Measurements from ENCODE around the gene C16orf96.

The C16orf96 gene

DNA sequence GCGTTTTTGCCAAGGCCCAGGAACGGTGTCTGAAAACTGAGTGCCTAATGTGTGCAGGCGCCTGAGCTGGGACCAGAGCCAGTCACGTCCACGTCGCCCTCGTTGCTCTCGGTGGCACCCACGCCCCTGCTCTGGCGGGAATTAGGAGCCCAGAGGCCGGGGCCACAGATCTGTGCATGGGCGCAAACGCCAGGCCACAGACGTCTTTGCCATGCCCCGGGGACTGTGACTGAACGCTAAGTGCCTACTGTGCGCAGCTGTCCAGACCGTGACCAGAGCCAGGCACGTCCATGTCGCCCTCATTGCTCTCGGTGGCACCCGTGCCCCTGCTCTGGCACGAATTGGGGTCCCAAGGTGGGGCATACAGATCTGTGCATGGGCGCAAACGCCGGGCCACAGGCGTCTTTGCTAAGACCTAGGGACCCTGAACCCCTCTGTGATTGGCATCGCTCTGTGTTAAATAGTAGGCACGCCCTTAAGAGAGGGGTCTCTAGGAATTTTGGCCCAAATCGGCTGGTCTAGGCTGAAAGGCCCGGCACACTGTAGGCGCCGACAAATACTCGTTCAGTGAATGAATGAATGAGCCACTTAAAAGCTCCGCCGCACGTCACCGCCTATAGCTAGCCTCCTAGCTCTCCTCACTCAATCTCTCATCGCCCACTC lies 59.4 kb downstream of the C16orf96 start:
- TF ChIP-seq EP300 (IDR thresholded peaks at IDR 0.05; ENCODE audit: borderline replicate concordance) (no peak), NFIC (IDR thresholded peaks at IDR 0.05) (no peak), RAD21 (IDR thresholded peaks at IDR 0.05; ENCODE audit: low read depth) (no peak), CEBPB (IDR thresholded peaks at IDR 0.05) (no peak), TEAD4 (IDR thresholded peaks at IDR 0.05) (no peak), EGR1 (IDR thresholded peaks at IDR 0.05) (no peak), TCF12 (IDR thresholded peaks at IDR 0.05; ENCODE audit: low read depth) (no peak), TAF1 (IDR thresholded peaks at IDR 0.05; ENCODE audit: low read depth) (no peak), ZBTB7A (IDR thresholded peaks at IDR 0.05; ENCODE audit: low read depth) (no peak), FOXM1 (IDR thresholded peaks at IDR 0.05; ENCODE audit: borderline replicate concordance, low read depth) (no peak), YY1 (IDR thresholded peaks at IDR 0.05; ENCODE audit: low read depth) (no peak), CREB1 (IDR thresholded peaks at IDR 0.05; ENCODE audit: low read depth) (no peak)
- TF ChIP-seq, protein P1, sequence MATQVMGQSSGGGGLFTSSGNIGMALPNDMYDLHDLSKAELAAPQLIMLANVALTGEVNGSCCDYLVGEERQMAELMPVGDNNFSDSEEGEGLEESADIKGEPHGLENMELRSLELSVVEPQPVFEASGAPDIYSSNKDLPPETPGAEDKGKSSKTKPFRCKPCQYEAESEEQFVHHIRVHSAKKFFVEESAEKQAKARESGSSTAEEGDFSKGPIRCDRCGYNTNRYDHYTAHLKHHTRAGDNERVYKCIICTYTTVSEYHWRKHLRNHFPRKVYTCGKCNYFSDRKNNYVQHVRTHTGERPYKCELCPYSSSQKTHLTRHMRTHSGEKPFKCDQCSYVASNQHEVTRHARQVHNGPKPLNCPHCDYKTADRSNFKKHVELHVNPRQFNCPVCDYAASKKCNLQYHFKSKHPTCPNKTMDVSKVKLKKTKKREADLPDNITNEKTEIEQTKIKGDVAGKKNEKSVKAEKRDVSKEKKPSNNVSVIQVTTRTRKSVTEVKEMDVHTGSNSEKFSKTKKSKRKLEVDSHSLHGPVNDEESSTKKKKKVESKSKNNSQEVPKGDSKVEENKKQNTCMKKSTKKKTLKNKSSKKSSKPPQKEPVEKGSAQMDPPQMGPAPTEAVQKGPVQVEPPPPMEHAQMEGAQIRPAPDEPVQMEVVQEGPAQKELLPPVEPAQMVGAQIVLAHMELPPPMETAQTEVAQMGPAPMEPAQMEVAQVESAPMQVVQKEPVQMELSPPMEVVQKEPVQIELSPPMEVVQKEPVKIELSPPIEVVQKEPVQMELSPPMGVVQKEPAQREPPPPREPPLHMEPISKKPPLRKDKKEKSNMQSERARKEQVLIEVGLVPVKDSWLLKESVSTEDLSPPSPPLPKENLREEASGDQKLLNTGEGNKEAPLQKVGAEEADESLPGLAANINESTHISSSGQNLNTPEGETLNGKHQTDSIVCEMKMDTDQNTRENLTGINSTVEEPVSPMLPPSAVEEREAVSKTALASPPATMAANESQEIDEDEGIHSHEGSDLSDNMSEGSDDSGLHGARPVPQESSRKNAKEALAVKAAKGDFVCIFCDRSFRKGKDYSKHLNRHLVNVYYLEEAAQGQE (IDR thresholded peaks at IDR 0.05; ENCODE audit: low read depth): no peak
- TF ChIP-seq, protein P2, sequence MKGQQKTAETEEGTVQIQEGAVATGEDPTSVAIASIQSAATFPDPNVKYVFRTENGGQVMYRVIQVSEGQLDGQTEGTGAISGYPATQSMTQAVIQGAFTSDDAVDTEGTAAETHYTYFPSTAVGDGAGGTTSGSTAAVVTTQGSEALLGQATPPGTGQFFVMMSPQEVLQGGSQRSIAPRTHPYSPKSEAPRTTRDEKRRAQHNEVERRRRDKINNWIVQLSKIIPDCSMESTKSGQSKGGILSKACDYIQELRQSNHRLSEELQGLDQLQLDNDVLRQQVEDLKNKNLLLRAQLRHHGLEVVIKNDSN (IDR thresholded peaks at IDR 0.05): no peak
- TF ChIP-seq, protein P3, sequence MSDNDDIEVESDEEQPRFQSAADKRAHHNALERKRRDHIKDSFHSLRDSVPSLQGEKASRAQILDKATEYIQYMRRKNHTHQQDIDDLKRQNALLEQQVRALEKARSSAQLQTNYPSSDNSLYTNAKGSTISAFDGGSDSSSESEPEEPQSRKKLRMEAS (IDR thresholded peaks at IDR 0.05): no peak

DNA sequence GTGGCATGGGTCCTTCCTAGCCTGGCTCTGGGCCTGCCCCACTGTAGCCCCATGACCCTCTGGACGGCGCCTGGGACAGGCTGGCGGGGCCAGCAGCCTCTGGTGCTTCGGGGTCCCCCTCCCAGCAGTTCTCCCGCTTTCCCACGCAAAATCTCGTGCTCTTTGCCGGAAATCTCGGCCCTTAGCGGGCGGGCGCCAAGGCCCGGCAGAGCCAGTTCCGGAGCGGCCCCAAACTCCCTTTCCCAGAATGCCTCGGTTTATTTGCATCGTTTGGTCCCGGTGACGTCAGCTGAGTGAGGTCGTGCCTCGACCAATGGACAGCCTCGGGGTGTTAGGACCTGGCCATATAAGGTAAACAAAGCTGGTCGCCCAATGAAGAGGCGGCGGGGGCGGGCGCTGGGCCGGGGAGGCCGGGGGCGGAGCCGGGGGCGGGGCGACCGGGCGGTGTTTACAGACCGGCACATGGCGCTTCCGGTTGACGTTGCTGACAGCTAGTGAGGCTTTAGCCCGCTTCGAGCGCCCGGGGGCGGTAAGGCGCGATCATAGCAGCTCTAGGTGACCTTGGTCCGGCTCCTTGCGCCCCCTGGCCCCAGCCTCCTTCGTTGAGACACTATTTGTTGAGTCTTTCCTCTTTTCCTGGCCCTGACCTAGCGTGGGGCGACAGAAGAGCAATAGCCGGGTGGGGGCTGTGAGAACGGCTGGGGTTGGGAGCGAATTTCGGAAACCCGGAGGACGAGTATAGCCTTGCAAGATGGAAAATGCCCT lies 60.1 kb downstream of the C16orf96 start:
- TF ChIP-seq RAD21 (IDR thresholded peaks at IDR 0.05; ENCODE audit: low read depth): no peak; the same call in 1 of the 2 replicates
- no peak for TF ChIP-seq NFIC (IDR thresholded peaks at IDR 0.05)
- TF ChIP-seq TEAD4 (IDR thresholded peaks at IDR 0.05): peak; percentile 16; the same call in 1 of the 2 replicates
- TF ChIP-seq YY1 (IDR thresholded peaks at IDR 0.05; ENCODE audit: low read depth): no peak; the same call in 1 of the 2 replicates
- TF ChIP-seq TCF12 (IDR thresholded peaks at IDR 0.05; ENCODE audit: low read depth): peak; percentile 70; the same call in 1 of the 2 replicates
- TF ChIP-seq CREB1 (IDR thresholded peaks at IDR 0.05; ENCODE audit: low read depth): peak; percentile 92
- no peak for TF ChIP-seq CEBPB (IDR thresholded peaks at IDR 0.05)
- TF ChIP-seq EP300 (IDR thresholded peaks at IDR 0.05; ENCODE audit: borderline replicate concordance): no peak
- TF ChIP-seq TAF1 (IDR thresholded peaks at IDR 0.05; ENCODE audit: low read depth): peak; percentile 73; the same call in 1 of the 2 replicates
- peak; percentile 71; the same call in 1 of the 2 replicates for TF ChIP-seq EGR1 (IDR thresholded peaks at IDR 0.05)
- TF ChIP-seq, protein P3 (IDR thresholded peaks at IDR 0.05): peak; percentile 90
- TF ChIP-seq FOXM1 (IDR thresholded peaks at IDR 0.05; ENCODE audit: borderline replicate concordance, low read depth): peak; percentile 27; the same call in 1 of the 2 replicates
- TF ChIP-seq, protein P1 (IDR thresholded peaks at IDR 0.05; ENCODE audit: low read depth): no peak
- TF ChIP-seq, protein P2 (IDR thresholded peaks at IDR 0.05): no peak
- 0 out of 2 replicates have a peak, but pooled peaks have one; percentile 64 for TF ChIP-seq ZBTB7A (IDR thresholded peaks at IDR 0.05; ENCODE audit: low read depth)

DNA sequence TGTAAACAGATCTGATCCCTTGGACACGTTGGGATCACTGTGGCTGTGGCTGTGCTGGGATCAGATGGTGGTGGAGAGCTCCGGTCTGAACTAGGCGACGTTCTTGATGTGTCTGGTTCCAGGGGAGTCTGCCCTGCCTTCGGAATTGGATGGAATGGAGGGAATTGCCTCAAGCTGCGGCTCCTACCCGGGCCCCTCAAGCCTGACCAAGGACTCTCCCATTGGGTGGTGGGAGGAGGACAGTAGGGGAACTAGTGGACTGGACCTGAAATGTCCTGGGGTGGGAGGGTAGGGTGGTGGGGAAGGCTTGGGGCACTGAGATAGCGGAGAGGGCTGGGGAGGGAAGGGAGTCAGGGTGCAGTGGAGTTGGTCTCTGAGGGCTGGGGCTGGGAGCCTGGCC lies 61.7 kb downstream of the C16orf96 start:
- TF ChIP-seq, protein P2 (IDR thresholded peaks at IDR 0.05): no peak

DNA sequence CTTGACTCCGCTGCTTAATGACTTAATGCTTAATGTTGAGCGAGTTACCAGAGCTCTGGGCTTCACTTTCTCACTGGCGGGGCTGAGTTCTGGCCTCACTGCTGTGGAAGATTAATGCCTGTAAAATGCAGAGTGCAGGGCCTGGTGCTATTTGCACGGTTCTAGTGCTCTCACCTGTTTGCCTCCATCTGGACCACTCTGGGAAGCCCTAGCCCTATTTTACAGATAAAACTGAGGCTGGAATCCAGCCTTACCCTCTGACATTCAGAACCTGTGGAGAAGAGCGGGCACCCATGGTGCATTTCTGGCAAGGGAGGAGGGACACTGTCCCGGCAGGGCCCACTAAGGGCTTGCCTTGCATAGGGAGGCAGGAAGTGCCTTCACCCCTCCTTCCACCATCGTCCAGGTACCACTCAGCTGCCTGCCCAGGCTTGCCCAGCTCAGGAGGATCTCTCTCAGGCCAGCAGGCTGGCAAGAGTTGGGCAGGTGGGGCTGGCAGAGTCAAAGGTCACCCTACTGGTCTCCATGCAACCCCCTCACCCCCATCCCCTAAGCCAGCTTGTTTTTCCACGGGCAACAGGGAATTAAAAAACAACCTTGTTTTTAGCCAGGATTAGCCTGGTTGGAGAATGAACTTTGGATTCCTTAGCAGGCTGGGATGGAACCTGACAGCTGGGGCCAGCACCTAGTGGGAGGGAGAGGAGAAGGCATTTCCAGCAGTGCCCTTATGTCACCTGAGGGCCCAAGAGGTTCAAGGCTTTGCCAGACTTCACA lies 62.7 kb downstream of the C16orf96 start:
- TF ChIP-seq, protein P1 (IDR thresholded peaks at IDR 0.05; ENCODE audit: low read depth): no peak
- TF ChIP-seq, protein P3 (IDR thresholded peaks at IDR 0.05): no peak
- TF ChIP-seq RAD21 (IDR thresholded peaks at IDR 0.05; ENCODE audit: low read depth): no peak
- TF ChIP-seq TCF12 (IDR thresholded peaks at IDR 0.05; ENCODE audit: low read depth): no peak
- no peak for TF ChIP-seq FOXM1 (IDR thresholded peaks at IDR 0.05; ENCODE audit: borderline replicate concordance, low read depth)
